Activated CD4-positive, alpha-beta memory T cell treated with anti-CD3 and anti-CD28 coated beads, Interleukin-2, amount 10 ng/mL, durations not matched to agents 7 days and 5 days (primary cell): Measurements from ENCODE around the gene AMPH. TPM values are rescaled to one million over a fixed set of nuclear protein-coding genes. Genes with fewer than 3 reads are reported as not detected.

Experiments
- CTCF ChIA-PET: fragments of 350-600 bp; sonication (Branson Sonifier 250); formaldehyde crosslinking; loops from one replicate; lab custom pipeline; 2021; ENCODE audit warnings: antibody characterized with exemption, inconsistent platforms; lab: Charles Lee
- POLR2A ChIA-PET: fragments of 350-600 bp; sonication (Branson Sonifier 250); formaldehyde crosslinking; loops from one replicate; lab custom pipeline; 2021; ENCODE audit warnings: antibody characterized with exemption; lab: Charles Lee
- DNase-seq: peaks from one replicate; pipeline ENCODE4 v3.0.0-alpha.2; 2020
- H3K27ac Mint-ChIP-seq: one replicate; pipeline ENCODE4 v1.8.0; 2021; ENCODE audit warnings: mild to moderate bottlenecking, mixed read lengths
- H3K27me3 Mint-ChIP-seq: one replicate; pipeline ENCODE4 v1.8.0; 2021; ENCODE audit warnings: mixed read lengths
- H3K36me3 Mint-ChIP-seq: one replicate; pipeline ENCODE4 v1.8.0; 2021; ENCODE audit warnings: low read depth, mixed read lengths
- H3K4me1 Mint-ChIP-seq: one replicate; pipeline ENCODE4 v1.8.0; 2021; ENCODE audit warnings: mixed read lengths
- H3K4me3 Mint-ChIP-seq: one replicate; pipeline ENCODE4 v1.8.0; 2021; ENCODE audit warnings: mild to moderate bottlenecking, mixed read lengths
- H3K9me3 Mint-ChIP-seq: one replicate; pipeline ENCODE4 v1.8.0; 2021; ENCODE audit warnings: mixed read lengths
- total RNA-seq, 2 experiments: library from RNA; stranded (reverse); gene quantifications; one replicate each; pipeline ENCODE4 v1.2.3, GENCODE V29; 2021

Gene AMPH
- total RNA-seq, 2 experiments from 2014 or later = not detected

DNA sequence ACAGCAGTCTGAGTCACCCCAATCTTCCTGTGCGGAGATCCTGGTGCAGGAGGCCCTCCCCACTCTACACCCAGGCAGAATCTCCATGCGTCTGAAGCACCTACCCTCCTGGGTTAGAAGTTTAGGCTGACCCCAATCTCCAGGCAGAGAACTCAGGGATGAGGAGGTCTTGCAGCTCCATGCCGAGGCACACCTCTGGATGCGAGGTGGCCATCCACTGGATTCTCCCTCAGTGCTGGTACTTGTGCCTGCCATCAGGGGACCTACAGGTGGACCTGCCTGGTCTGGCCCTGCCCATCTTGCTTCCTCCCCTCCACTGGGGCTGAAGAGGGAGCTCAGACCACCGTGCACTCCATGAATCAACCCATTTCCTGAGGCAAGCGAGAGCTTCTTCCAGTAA is 28.8 kb upstream of the AMPH start:
- peaks cover 33% of the 10 kb centered on the region for H3K27me3 Mint-ChIP-seq
- POLR2A ChIA-PET = no interaction called here
- CTCF ChIA-PET = interaction anchor here (0.6 to 3.7 kb wide), 8 partner anchors 11 to 282 kb away, joined by 3 to 32 read pairs (median 4); no protein-coding TSS in a partner anchor

GRCh38 chr7:38658921-38659320 is 27.7 kb upstream of the AMPH start:
- Mint-ChIP-seq H3K27me3 (peaks cover 33% of the 10 kb centered on the region), H3K9me3 (no peaks in the 10 kb centered on the region), H3K4me3 (no peak overlapping the region), H3K4me1 (no peaks in the 10 kb centered on the region), H3K36me3 (no peaks in the 10 kb centered on the region), H3K27ac (no peak overlapping the region)
- CTCF ChIA-PET = interaction anchor here (1.2 to 3.7 kb wide), 2 partner anchors 259 to 289 kb away, joined by 3 to 32 read pairs; no protein-coding TSS in a partner anchor
- DNase-seq = no peak
- POLR2A ChIA-PET = no interaction called here

More for the DNA sequence above, 28.8 kb upstream of the AMPH start:
- Mint-ChIP-seq H3K36me3 (no peaks in the 10 kb centered on the region), H3K9me3 (no peaks in the 10 kb centered on the region), H3K4me1 (no peaks in the 10 kb centered on the region), H3K4me3 (no peak overlapping the region), H3K27ac (no peak overlapping the region)
- no peak for DNase-seq

- peaks cover 16% of the 10 kb centered on the region for H3K27me3 Mint-ChIP-seq
Observed at GRCh38 chr7:38656968-38657367, 25.8 kb upstream of the AMPH start.

DNA sequence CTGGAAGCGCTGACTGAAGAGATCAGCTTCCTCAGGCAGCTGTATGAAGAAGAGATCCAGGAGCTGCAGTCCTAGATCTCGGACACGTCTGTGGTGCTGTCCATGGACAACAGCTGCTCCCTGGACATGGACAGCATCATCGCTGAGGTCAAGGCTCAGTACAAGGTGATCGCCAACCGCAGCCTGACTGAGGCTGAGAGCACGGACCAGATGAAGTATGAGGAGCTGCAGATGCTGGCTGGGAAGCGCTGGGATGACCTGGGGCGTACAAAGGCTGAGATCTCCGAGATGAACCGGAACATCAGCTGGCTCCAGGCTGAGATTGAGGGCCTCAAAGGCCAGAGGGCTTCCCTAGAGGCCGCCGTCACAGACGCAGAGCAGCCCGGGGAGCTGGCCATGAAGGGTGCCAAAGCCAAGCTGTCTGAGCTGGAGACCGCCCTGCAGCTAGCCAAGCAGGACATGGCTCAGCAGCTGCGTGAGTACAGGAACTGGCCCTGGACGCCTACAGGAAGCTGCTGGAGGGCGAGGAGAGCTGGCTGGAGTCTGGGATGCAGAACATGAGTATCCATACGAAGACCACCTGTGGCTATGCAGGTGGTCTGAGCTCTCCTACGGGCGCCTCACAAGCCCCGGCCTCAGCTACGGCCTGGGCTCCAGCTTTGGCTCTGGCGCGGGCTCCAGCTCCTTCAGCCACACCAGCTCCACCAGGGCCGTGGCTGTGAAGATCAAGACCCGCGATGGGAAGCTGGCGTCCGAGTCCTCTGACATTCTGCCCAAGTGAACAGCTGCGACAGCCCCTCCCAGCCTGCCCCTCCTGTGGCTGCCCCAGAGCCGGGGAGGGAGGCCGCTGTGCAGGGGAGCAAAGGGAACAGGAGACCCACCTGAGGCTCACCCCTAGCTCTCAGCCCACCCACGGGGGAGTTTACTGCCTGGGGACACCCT is 24.9 kb upstream of the AMPH start:
- Mint-ChIP-seq H3K36me3 (no peaks in the 10 kb centered on the region), H3K27me3 (peaks cover 16% of the 10 kb centered on the region), H3K4me1 (no peaks in the 10 kb centered on the region), H3K4me3 (no peak overlapping the region), H3K27ac (no peak overlapping the region), H3K9me3 (no peaks in the 10 kb centered on the region)
- ChIA-PET POLR2A (no interaction called here), CTCF (interaction anchor here (0.7 to 1.3 kb wide), 2 partner anchors 29 to 257 kb away, joined by 3 to 4 read pairs; no protein-coding TSS in a partner anchor)
- no peak for DNase-seq

More at GRCh38 chr7:38656968-38657367, 25.8 kb upstream of the AMPH start:
- POLR2A ChIA-PET = no interaction called here
- no peak for DNase-seq
- H3K9me3 Mint-ChIP-seq = no peaks in the 10 kb centered on the region
- H3K36me3 Mint-ChIP-seq = no peaks in the 10 kb centered on the region
- H3K4me3 Mint-ChIP-seq = no peak overlapping the region
- CTCF ChIA-PET = no interaction called here
- no peaks in the 10 kb centered on the region for H3K4me1 Mint-ChIP-seq
- H3K27ac Mint-ChIP-seq = no peak overlapping the region

DNA sequence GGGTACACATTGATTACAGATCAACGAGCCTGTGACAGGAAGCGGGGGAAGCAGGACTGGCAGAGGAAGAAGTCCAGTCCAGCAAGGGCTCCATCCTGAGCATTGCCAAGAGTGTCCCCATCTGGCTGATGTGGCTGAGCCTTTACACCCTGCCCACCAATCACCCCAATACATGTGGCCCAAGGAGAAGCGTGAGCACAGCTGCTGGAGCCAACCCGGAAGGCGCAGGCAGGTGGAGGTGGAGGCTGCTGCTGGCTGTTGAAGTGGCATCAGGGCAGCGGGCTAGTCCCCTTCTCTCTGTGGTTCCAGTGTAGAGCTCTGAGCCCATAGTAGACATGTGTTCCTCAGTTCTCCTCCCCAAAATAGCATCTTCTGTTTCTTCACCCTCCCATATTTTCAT is 6.8 kb upstream of the AMPH start:
- no peak overlapping the region for H3K27ac Mint-ChIP-seq
- no peaks in the 10 kb centered on the region for H3K9me3 Mint-ChIP-seq
- peaks cover 18% of the 10 kb centered on the region for H3K27me3 Mint-ChIP-seq
- CTCF ChIA-PET = no interaction called here
- H3K4me1 Mint-ChIP-seq = no peaks in the 10 kb centered on the region
- no peaks in the 10 kb centered on the region for H3K36me3 Mint-ChIP-seq
- H3K4me3 Mint-ChIP-seq = no peak overlapping the region
- DNase-seq = no peak
- POLR2A ChIA-PET = no interaction called here

- no peak for DNase-seq
- peaks cover 48% of the 10 kb centered on the region for H3K27me3 Mint-ChIP-seq
- no peak overlapping the region for H3K27ac Mint-ChIP-seq
- POLR2A ChIA-PET = no interaction called here
- H3K4me1 Mint-ChIP-seq = peaks cover 6% of the 10 kb centered on the region
- H3K36me3 Mint-ChIP-seq = no peaks in the 10 kb centered on the region
- H3K4me3 Mint-ChIP-seq = no peak overlapping the region
- CTCF ChIA-PET = interaction anchor here (0.8 kb wide), 1 partner anchor 28 kb away, joined by 3 read pairs; no protein-coding TSS in a partner anchor
- H3K9me3 Mint-ChIP-seq = no peaks in the 10 kb centered on the region
Observed at GRCh38 chr7:38632411-38632810, 1.2 kb upstream of the AMPH start.

DNA sequence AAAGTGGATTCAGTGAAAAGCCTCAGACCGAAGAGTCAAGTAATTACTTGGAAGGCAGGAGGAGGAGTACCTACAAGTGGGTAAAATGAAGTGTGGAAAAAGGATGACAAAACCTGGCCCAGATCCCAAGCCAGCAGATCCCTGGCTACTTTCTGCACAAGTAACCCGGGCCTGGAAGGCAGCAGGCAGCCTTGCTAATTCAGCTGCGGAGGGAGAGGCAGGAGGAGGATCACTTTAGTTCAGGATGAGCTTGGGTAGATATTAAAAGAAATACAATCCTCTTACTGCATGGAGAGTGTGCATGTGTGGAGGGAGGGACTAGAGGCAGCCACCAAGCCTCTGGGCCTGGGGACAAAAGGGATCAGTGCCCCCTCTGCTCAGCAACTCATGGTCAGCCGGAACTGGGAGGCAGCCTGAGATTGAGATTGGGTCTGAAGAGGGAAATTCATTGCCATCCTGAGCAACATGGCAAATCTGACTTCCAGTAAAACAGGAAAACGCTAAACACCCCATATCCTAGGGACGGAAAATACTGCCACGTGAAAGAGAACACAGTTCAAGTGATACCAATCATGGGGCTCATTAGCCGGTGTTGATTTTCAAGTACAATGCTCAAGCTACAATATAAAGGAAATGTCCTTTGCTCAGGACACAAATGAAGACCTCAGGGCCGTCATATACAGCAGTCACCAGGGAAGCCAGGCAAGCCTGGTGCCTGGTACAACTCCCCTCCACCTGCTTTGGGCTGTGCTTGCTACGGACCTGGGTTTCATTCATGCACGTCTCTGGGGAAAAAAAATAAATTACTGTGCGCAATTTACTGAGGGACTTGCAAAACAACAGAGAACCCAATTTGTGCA is 1.3 kb downstream of the AMPH start:
- peaks cover 6% of the 10 kb centered on the region for H3K4me1 Mint-ChIP-seq
- CTCF ChIA-PET = no interaction called here
- DNase-seq = no peak
- no peaks in the 10 kb centered on the region for H3K36me3 Mint-ChIP-seq
- no peak overlapping the region for H3K27ac Mint-ChIP-seq
- H3K4me3 Mint-ChIP-seq = no peak overlapping the region
- H3K27me3 Mint-ChIP-seq = peaks cover 59% of the 10 kb centered on the region
- POLR2A ChIA-PET = no interaction called here
- H3K9me3 Mint-ChIP-seq = no peaks in the 10 kb centered on the region

DNA sequence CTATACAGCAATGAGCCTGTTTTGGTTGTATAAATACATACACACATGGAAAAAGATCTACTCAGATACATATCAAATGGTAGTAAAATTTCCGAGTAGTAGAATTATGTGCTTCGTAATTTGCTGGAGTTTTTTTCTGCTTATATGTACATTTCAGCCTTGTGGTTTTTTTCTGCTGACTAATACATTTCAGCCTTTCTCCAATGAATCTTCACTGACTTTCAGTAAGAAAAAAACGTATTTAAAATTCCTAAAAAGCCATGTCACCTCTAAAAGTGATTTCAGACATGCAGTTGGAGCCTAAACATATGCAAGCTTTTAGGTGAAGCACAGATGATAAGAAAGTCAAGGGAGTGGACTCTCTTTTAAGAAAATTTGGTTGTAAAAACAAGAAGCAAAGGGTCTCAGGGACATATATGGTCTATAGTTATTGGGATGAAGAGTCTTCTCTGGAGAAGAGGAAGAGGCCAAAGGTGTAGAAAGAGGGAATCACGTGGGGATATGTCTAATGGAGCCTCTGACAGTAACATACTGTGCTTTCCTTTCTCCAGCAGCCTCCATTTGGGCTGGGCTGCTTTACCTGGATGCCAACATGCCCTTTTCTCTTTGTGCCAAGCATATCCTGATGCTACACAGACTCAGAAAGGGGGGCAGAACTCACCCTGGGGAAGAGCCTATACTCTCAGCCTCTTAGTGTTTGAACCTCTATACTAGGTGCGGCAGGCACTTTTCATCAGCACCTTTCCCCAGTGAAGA is 2.4 kb downstream of the AMPH start:
- peaks cover 2% of the 10 kb centered on the region for H3K9me3 Mint-ChIP-seq

GRCh38 chr7:38625866-38626265 is 5.3 kb downstream of the AMPH start:
- H3K4me3 Mint-ChIP-seq = no peak overlapping the region

More for the DNA sequence above, 2.4 kb downstream of the AMPH start:
- ChIA-PET POLR2A (no interaction called here), CTCF (interaction anchor here (0.9 kb wide), 1 partner anchor 51 kb away, joined by 3 read pairs; no protein-coding TSS in a partner anchor)
- Mint-ChIP-seq H3K27ac (no peak overlapping the region), H3K27me3 (peaks cover 60% of the 10 kb centered on the region), H3K4me3 (no peak overlapping the region), H3K4me1 (peaks cover 6% of the 10 kb centered on the region), H3K36me3 (no peaks in the 10 kb centered on the region)
- no peak for DNase-seq

DNA sequence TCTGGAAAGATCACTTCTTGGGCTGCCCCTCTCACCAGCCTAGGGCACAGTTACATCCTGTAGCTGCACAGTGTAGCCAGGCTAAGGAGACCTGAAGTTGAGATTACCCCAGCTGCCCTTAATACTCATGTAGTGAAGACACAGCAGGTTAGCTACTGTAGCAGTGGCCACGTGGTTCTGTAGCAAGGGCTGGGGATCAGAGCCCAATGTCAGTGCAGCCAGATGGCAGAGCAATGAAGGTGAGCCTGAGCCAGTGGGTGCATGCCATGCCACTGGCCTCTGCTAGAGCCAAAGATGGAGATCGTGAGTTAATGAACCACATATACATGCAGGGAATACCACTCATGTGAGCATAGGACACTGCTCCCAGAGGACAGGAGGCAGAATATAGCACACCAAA is 15.5 kb downstream of the AMPH start:
- H3K36me3 Mint-ChIP-seq = no peaks in the 10 kb centered on the region
- ChIA-PET CTCF (no interaction called here), POLR2A (no interaction called here)
- no peaks in the 10 kb centered on the region for H3K9me3 Mint-ChIP-seq
- no peak overlapping the region for H3K4me3 Mint-ChIP-seq
- H3K4me1 Mint-ChIP-seq = no peaks in the 10 kb centered on the region
- no peak overlapping the region for H3K27ac Mint-ChIP-seq
- H3K27me3 Mint-ChIP-seq = peaks cover 11% of the 10 kb centered on the region
- no peak for DNase-seq

More at GRCh38 chr7:38625866-38626265, 5.3 kb downstream of the AMPH start:
- no peak for DNase-seq
- POLR2A ChIA-PET = no interaction called here
- Mint-ChIP-seq H3K27me3 (peaks cover 44% of the 10 kb centered on the region), H3K27ac (no peak overlapping the region), H3K36me3 (no peaks in the 10 kb centered on the region), H3K4me1 (peaks cover 2% of the 10 kb centered on the region), H3K9me3 (peaks cover 2% of the 10 kb centered on the region)
- CTCF ChIA-PET = no interaction called here

DNA sequence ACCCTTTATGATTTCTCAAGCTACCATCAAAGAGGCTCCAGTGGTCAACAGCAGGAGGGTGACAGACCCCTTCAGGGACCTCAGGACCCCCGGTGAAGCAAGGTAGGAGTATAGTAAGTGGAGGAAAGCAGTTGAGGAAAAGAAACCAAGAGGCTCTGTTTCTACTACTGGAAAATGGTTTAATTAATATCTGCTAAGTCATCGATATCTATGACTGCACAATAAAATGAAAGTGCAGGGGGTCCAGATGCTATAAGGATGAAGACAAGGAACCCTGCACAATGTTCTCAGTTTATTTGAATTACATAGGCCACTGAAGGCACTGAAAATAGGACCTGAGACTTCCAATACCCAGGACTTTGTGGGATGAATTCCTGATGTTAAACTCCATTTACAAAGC is 23.7 kb downstream of the AMPH start:
- no peak for DNase-seq
- Mint-ChIP-seq H3K27me3 (peaks cover 14% of the 10 kb centered on the region), H3K36me3 (no peaks in the 10 kb centered on the region), H3K9me3 (no peaks in the 10 kb centered on the region), H3K4me1 (no peaks in the 10 kb centered on the region), H3K4me3 (no peak overlapping the region), H3K27ac (no peak overlapping the region)
- ChIA-PET POLR2A (no interaction called here), CTCF (no interaction called here)

GRCh38 chr7:38600741-38601140 is 30.4 kb downstream of the AMPH start:
- Mint-ChIP-seq H3K27me3 (peaks cover 2% of the 10 kb centered on the region), H3K4me3 (no peak overlapping the region), H3K27ac (no peak overlapping the region), H3K9me3 (no peaks in the 10 kb centered on the region), H3K36me3 (no peaks in the 10 kb centered on the region), H3K4me1 (no peaks in the 10 kb centered on the region)
- ChIA-PET CTCF (no interaction called here), POLR2A (no interaction called here)
- DNase-seq = no peak
